Cardiac septum (tissue), 1 donor: ENCODE results near the gene KIFC1. TPM values are rescaled to one million over a fixed set of nuclear protein-coding genes. Genes with fewer than 3 reads are reported as not detected.

Source experiments
- DNase-seq: peaks from one replicate; pipeline ENCODE4 v3.0.0-alpha.2; 2020; ENCODE audit warnings: low spot score
- intact Hi-C: fragments of 100-400 bp; cut with DNase I; formaldehyde crosslinking; loops from one replicate; pipeline ENCODE4 v1.14.0; 2022
- microRNA-seq: library from miRNA; unstranded; fragments of <30 nt; microRNA quantifications from one replicate; pipeline ENCODE4 v1.2.0, GENCODE V29; 2020
- total RNA-seq: library from RNA; stranded (reverse); fragmentation: NEBNext Ultra II Directional; extraction: Animal tissue kit (Norgen Biotek cat#: 25700); gene quantifications from one replicate; pipeline ENCODE4 v1.2.1, GENCODE V29; 2021
- donor health status: DM: no; HTN: no; CAD: no.

KIFC1 gene
- total RNA-seq, 1 donor from 2014 or later, result 0.24 TPM

DNA sequence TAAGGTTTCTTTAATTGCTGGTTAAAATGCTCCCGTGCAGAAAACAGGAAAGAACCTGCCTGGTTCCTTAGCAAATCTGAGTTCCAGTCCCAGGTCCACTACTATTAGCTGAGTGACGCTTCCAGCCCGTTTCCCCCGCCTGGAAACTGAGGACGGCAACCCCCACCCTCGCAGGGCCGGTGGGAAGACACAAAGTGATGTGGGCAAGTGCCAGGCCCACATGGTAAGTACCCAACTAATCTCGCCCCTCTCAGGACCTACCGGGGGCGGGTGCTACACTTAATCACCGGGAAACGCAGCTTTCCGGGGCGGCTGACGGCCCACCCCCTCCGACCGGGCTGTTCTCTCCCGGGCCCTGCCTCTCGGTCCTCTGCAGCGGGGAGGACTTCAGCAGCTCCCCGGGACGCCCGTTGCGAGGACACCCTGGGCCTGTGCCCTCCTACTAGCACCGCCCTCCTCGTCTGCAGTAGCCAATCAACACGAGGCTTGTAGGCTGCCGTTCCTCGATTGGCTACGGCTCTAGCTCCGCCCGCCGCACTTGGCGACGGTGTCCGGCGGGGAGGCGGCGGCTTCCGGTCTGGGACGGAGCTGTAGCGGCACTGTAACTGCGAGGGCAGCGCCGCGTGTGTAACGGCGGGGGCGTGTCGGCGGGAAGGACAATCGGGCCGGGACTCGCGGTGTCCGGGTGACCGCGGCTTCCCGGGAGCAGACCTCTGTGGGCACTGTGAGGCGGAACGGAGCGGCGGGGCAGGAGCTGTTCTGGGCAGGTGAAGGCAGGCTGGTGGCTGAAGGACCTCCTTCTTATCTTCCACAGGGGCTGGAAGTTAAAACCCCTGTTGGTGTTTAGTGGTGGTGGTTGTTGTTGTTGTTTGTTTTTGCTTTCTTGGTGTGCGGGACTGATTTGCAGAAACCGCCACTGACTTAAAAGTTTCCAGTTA lies 62.7 kb downstream of the KIFC1 start, which contains the start of gene ZBTB9:
TSS of gene ZBTB9 (plus strand) at position 568 of the 938 bp plus-strand sequence. CDS start 525 bp downstream, outside the sequence.
- intact Hi-C loops, result loop anchor here (10.0 kb wide), 1 partner anchor 121 kb away; no protein-coding TSS in a partner anchor
- peak; percentile 99 for DNase-seq

- DNase-seq, result peak; percentile 63
- intact Hi-C loops, result loop anchor here (10.0 kb wide), 1 partner anchor 120 kb away; no protein-coding TSS in a partner anchor
Observed at GRCh38 chr6:33455051-33455450, 63.4 kb downstream of the KIFC1 start.

DNA sequence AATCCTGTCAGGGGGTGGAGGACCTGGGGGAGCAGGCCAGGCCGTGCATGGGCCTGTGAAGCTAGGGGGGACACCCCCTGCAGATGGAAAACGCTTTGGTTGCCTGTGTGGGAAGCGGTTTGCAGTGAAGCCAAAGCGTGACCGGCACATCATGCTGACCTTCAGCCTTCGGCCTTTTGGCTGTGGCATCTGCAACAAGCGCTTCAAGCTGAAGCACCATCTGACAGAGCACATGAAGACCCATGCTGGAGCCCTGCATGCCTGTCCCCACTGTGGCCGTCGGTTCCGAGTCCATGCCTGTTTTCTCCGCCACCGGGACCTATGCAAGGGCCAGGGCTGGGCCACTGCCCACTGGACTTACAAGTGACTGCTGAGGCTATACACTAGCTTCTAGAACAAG lies 64.5 kb downstream of the KIFC1 start:
- intact Hi-C loops, result loop anchor here (10.0 kb wide), 1 partner anchor 119 kb away; no protein-coding TSS in a partner anchor
- peak; percentile 47 for DNase-seq

DNA sequence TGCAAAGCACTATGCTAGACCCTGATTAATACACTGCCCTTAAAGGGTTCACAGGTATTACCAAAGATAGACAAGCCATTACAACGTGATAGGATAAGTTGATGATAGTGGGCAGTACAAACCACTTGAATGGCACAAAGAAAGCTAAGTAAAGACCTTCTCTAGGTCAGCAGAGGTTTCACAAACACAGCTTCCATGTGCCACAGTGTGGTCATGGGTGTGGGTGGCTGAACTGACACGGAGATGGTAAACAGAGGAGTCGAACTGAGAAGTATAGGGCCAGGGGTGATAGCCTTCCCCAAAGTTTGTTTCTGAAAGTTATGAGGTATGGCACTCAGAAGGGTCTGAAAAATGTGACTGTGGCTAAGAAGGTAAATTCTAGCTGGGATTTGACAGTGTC lies 67.1 kb downstream of the KIFC1 start:
- intact Hi-C loops, result loop anchor here (10.0 kb wide), 1 partner anchor 116 kb away; no protein-coding TSS in a partner anchor
- no peak for DNase-seq

GRCh38 chr6:33459226-33459625 lies 67.6 kb downstream of the KIFC1 start:
- intact Hi-C loops, result loop anchor here (10.0 kb wide), 1 partner anchor 116 kb away; no protein-coding TSS in a partner anchor
- peak; percentile 4 for DNase-seq

Small RNA genes lying within 50 kb of the gene (microRNA-seq; reads per million reads assigned to microRNA genes)
- not detected for gene MIR5004

Other genes with a start within 250 kb of the KIFC1 start
- 1.7 TPM for gene COL11A2, start 199.4 kb upstream of the KIFC1 start, total RNA-seq
- gene RXRB, start 191.2 kb upstream of the KIFC1 start, total RNA-seq, result 33.5 TPM
- gene SLC39A7, start 191.0 kb upstream of the KIFC1 start, total RNA-seq, result 62.4 TPM
- gene HSD17B8, start 187.2 kb upstream of the KIFC1 start, total RNA-seq, result 9.9 TPM
- 24.5 TPM for gene RING1, start 183.3 kb upstream of the KIFC1 start, total RNA-seq
- gene VPS52, start 119.9 kb upstream of the KIFC1 start, total RNA-seq, result 32.5 TPM
- 753 TPM for gene RPS18, start 119.7 kb upstream of the KIFC1 start, total RNA-seq
- gene B3GALT4, start 114.7 kb upstream of the KIFC1 start, total RNA-seq, result 9.3 TPM
- gene WDR46, start 102.6 kb upstream of the KIFC1 start, total RNA-seq, result 18.8 TPM
- 35.1 TPM for gene PFDN6, start 102.2 kb upstream of the KIFC1 start, total RNA-seq
- 46.9 TPM for gene RGL2, start 92.9 kb upstream of the KIFC1 start, total RNA-seq
- 85.8 TPM for gene TAPBP, start 77.7 kb upstream of the KIFC1 start, total RNA-seq
- 19.9 TPM for gene ZBTB22, start 74.1 kb upstream of the KIFC1 start, total RNA-seq
- gene DAXX, start 68.9 kb upstream of the KIFC1 start, total RNA-seq, result 19.8 TPM
- gene PHF1, start 19.2 kb downstream of the KIFC1 start, total RNA-seq, result 74.8 TPM
- gene CUTA, start 26.3 kb downstream of the KIFC1 start, total RNA-seq, result 94.6 TPM
- 9.0 TPM for gene SYNGAP1, start 28.2 kb downstream of the KIFC1 start, total RNA-seq
- 4.5 TPM for gene ZBTB9, start 62.8 kb downstream of the KIFC1 start, total RNA-seq
- gene BAK1, start 188.5 kb downstream of the KIFC1 start, total RNA-seq, result 18.8 TPM
- gene ITPR3, start 229.5 kb downstream of the KIFC1 start, total RNA-seq, result 6.9 TPM